ENCODE results near the gene AR. TPM values are rescaled to one million over a fixed set of nuclear protein-coding genes. Genes with fewer than 3 reads are reported as not detected.
"Not testable (repeated sequence)": the region's sequence is repeated elsewhere in the genome, so short reads cannot be mapped to it uniquely, and the experiment has no call there.

AR gene
- total RNA-seq, 1 experiment from 2014 or later = 1.7 TPM

GRCh38 chrX:67624325-67624724 is 80.5 kb downstream of the AR start:
- Histone ChIP-seq H3K27ac (no peak overlapping the region), H3K27me3 (ENCODE audit: insufficient read depth, low read depth) (no peaks in the 10 kb centered on the region), H3K9me3 (ENCODE audit: insufficient read depth, low read depth) (no peaks in the 10 kb centered on the region), H3K36me3 (ENCODE audit: low read depth) (no peaks in the 10 kb centered on the region), H3K9me2 (ENCODE audit: insufficient read depth) (no peaks in the 10 kb centered on the region), H4K20me1 (ENCODE audit: insufficient read depth) (no peaks in the 10 kb centered on the region), H3K4me2 (no peak overlapping the region), H3K4me1 (replicated peaks; ENCODE audit: insufficient read depth) (0 out of 2 replicates have a peak, but pooled peaks cover 5% of the 10 kb centered on the region), H3K4me3 (no peak overlapping the region), H2AFZ (no peak overlapping the region), H3K79me2 (ENCODE audit: low read depth) (no peaks in the 10 kb centered on the region), H3F3A (ENCODE audit: insufficient read depth, low read depth) (no peaks in the 10 kb centered on the region)
- POLR2A ChIA-PET (ENCODE audit: unreplicated experiment) = no interaction called here
- intact Hi-C loops (cut with micrococcal nuclease; ENCODE audit: unreplicated experiment) = no loop called here
- CTCF ChIA-PET = no interaction called here
- DNase-seq = no peak
- TF ChIP-seq CTCF (conservative IDR thresholded peaks at IDR 0.05) (no peak), EZH2 (IDR thresholded peaks at IDR 0.05; ENCODE audit: low read depth) (no peak)
- no TSS peak for BruUV-seq (replicated peaks)

GRCh38 chrX:67635424-67635823 is 91.6 kb downstream of the AR start:
- no peak for DNase-seq
- POLR2A ChIA-PET (ENCODE audit: unreplicated experiment) = no interaction called here

GRCh38 chrX:67636532-67636931 is 92.7 kb downstream of the AR start:
- Histone ChIP-seq H3F3A (ENCODE audit: insufficient read depth, low read depth) (no peaks in the 10 kb centered on the region), H2AFZ (no peak overlapping the region), H3K27ac (no peak overlapping the region), H3K4me1 (replicated peaks; ENCODE audit: insufficient read depth) (no peaks in the 10 kb centered on the region), H3K36me3 (ENCODE audit: low read depth) (no peaks in the 10 kb centered on the region), H3K4me3 (no peak overlapping the region), H3K27me3 (ENCODE audit: insufficient read depth, low read depth) (no peaks in the 10 kb centered on the region), H4K20me1 (ENCODE audit: insufficient read depth) (no peaks in the 10 kb centered on the region), H3K9me2 (ENCODE audit: insufficient read depth) (no peaks in the 10 kb centered on the region), H3K79me2 (ENCODE audit: low read depth) (no peaks in the 10 kb centered on the region), H3K4me2 (no peak overlapping the region), H3K9me3 (ENCODE audit: insufficient read depth, low read depth) (no peaks in the 10 kb centered on the region)
- POLR2A ChIA-PET (ENCODE audit: unreplicated experiment) = interaction anchor here (0.5 kb wide), 1 partner anchor 98 kb away, joined by 4 read pairs; no protein-coding TSS in a partner anchor
- BruUV-seq (replicated peaks) = no TSS peak
- TF ChIP-seq CTCF (conservative IDR thresholded peaks at IDR 0.05) (no peak), EZH2 (IDR thresholded peaks at IDR 0.05; ENCODE audit: low read depth) (no peak)
- CTCF ChIA-PET = no interaction called here
- intact Hi-C loops (cut with micrococcal nuclease; ENCODE audit: unreplicated experiment) = no loop called here
- DNase-seq = no peak

More at GRCh38 chrX:67635424-67635823, 91.6 kb downstream of the AR start:
- CTCF ChIA-PET = no interaction called here
- Histone ChIP-seq H3F3A (ENCODE audit: insufficient read depth, low read depth) (no peaks in the 10 kb centered on the region), H3K27me3 (ENCODE audit: insufficient read depth, low read depth) (no peaks in the 10 kb centered on the region), H3K36me3 (ENCODE audit: low read depth) (no peaks in the 10 kb centered on the region), H3K9me3 (ENCODE audit: insufficient read depth, low read depth) (no peaks in the 10 kb centered on the region), H3K9me2 (ENCODE audit: insufficient read depth) (no peaks in the 10 kb centered on the region), H2AFZ (no peak overlapping the region), H3K79me2 (ENCODE audit: low read depth) (no peaks in the 10 kb centered on the region), H3K4me2 (no peak overlapping the region), H3K4me3 (no peak overlapping the region), H3K4me1 (replicated peaks; ENCODE audit: insufficient read depth) (no peaks in the 10 kb centered on the region), H4K20me1 (ENCODE audit: insufficient read depth) (no peaks in the 10 kb centered on the region), H3K27ac (no peak overlapping the region)
- TF ChIP-seq EZH2 (IDR thresholded peaks at IDR 0.05; ENCODE audit: low read depth) = no peak
- no peak for TF ChIP-seq CTCF (conservative IDR thresholded peaks at IDR 0.05)
- intact Hi-C loops (cut with micrococcal nuclease; ENCODE audit: unreplicated experiment) = no loop called here
- no TSS peak for BruUV-seq (replicated peaks)

- H3K4me3 ChIP-seq; H3K36me3 ChIP-seq (ENCODE audit: low read depth); H3K79me2 ChIP-seq (ENCODE audit: low read depth); POLR2A ChIA-PET (ENCODE audit: unreplicated experiment); H3K27ac ChIP-seq; intact Hi-C loops (cut with micrococcal nuclease; ENCODE audit: unreplicated experiment); H4K20me1 ChIP-seq (ENCODE audit: insufficient read depth); DNase-seq; H3K4me2 ChIP-seq; BruUV-seq (replicated peaks); H3K27me3 ChIP-seq (ENCODE audit: insufficient read depth, low read depth); H3K4me1 ChIP-seq (replicated peaks; ENCODE audit: insufficient read depth); H3F3A ChIP-seq (ENCODE audit: insufficient read depth, low read depth); H3K9me3 ChIP-seq (ENCODE audit: insufficient read depth, low read depth); H3K9me2 ChIP-seq (ENCODE audit: insufficient read depth); CTCF ChIA-PET; H2AFZ ChIP-seq: not testable (repeated sequence)
These were observed 93.5 kb downstream of the AR start for GRCh38 chrX:67637293-67637692.
